COLO829 (cell line): ENCODE results near the gene HSCB.
"Not testable (repeated sequence)": the region's sequence is repeated elsewhere in the genome, so short reads cannot be mapped to it uniquely, and the experiment has no call there.

Source experiments
- DNase-seq: peaks from one replicate; pipeline ENCODE4 v3.0.0; 2012; ENCODE audit warnings: low spot score

The HSCB gene

DNA sequence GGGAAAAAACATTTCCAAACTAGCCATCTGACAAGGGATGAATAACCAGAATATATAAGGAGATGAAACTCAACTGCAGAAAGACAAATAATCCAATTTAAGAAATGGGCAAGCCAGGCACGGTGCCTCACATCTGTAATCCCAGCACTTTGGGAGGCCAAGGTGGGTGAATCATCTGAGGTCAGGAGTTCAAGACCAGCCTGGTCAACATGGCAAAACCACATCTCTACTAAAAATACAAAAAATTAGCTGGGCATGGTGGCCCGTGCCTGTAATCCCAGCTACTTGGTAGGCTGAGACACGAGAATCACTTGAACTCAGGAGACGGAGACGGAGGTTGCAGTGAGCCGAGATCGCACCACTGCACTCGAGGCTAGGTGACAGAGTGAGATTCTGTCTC is 3.0 kb upstream of the HSCB start:
- DNase-seq = not testable (repeated sequence)

GRCh38 chr22:28741200-28741784 is 547 bp upstream of the HSCB start:
- no peak for DNase-seq

DNA sequence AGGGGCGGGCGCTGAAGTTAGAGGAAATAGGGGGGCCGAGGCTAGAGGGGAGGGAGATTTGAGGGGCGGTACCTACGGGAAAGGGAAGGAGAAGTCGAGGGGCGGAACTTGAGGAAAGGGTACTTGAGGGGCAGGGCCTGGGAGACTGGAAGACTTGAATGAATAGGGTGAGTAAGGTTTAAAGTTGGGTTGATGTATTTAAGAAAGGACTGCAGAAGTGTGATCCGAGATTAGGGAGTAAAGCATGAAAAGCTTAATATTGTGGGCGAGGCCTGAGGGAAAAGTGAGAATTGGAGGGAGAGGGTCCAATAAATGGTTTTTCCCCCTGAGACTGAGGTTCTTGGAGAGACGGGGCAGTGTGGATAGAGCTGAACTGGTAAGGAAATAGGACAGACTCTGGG is 723 bp downstream of the HSCB start:
- DNase-seq = peak; percentile 82

DNA sequence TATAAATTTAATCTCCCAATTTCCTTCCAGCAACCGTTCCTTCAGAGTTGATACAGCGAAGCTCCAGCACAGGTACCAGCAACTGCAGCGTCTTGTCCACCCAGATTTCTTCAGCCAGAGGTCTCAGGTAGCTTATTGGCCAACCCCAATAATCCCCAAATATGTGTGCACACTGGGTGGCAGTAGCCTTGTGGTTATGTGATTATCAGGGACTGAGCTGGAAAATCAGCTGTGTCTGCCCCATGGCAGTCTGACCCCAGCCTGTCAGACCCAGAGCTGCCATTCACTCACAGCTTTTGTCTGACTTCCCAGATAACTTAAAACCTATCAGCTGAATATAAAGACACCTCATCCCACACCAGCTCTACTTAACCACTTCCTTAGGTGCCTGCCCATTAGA is 2.0 kb downstream of the HSCB start:
- no peak for DNase-seq

DNA sequence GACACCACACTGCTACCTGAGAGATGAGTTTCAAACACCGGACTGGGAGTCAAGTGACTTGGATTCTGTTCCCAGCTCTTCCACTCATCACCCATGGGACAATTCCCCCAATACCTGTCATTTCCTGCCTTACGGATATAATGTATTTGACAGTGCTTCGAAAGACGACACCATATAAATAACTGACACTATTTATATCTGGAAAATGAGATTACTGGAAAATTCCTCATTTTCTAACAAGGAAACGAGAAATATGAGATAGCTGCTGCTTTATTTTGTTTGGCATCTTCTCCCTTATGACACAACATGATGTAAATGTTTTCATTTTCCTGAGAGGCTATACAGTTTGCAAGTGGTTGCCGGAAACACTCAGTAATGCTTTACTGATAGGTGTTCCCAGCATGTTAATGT is 8.6 kb downstream of the HSCB start:
- DNase-seq = no peak

- not testable (repeated sequence) for DNase-seq
Measured at GRCh38 chr22:28754512-28754911, 12.7 kb downstream of the HSCB start.

DNA sequence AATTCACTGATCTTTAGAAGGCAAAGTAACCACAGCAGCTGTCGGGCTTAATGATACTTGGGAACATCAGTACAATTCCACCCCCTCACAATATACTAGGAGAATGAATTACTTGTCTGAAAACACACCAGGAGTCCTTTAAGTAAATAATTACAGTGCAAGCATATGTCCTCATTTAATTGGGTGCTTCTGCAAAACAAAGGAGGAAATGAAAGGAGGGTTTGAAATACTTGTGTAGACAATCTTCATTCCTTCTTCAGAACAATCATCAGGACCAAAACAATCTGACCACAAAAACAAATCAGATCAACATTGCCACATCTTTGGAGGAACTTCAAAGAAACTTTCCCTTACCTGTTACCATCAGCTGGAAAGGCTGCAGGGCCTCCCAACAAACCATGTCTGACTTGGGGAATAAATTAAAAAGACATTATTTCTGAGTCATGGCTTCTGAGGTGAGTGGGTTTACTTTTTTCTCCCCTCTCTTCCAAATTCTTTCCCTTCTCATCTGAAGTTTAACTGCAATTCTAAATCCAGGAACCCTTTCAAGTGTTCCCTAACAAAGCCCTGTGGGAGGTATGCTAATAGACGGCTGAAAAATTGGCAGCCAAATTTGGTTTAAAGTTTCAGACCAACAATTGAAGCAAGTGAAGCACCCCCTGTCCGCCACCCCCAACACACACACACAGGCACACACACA is 18.2 kb downstream of the HSCB start:
- no peak for DNase-seq

DNA sequence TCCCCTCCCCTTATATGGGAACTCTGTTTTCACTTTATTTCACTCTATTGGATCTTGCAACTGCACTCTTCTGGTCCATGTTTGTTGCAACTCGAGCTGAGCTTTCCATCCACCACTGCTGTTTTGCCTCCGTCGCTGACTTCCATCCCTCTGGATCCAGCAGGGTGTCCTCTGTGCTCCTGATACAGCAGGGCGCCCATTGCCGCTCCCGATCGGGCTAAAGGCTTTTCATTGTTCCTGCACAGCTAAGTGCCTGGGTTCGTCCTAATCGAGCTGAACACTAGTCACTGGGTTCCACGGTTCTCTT is 19.6 kb downstream of the HSCB start:
- no peak for DNase-seq

GRCh38 chr22:28762000-28762399 is 20.2 kb downstream of the HSCB start:
- DNase-seq = not testable (repeated sequence)

GRCh38 chr22:28766628-28767027 is 24.8 kb downstream of the HSCB start:
- DNase-seq = no peak

GRCh38 chr22:28768701-28769393 is 27.0 kb downstream of the HSCB start:
- DNase-seq = no peak

- no peak for DNase-seq
Measured at GRCh38 chr22:28769394-28770085, 27.7 kb downstream of the HSCB start.

DNA sequence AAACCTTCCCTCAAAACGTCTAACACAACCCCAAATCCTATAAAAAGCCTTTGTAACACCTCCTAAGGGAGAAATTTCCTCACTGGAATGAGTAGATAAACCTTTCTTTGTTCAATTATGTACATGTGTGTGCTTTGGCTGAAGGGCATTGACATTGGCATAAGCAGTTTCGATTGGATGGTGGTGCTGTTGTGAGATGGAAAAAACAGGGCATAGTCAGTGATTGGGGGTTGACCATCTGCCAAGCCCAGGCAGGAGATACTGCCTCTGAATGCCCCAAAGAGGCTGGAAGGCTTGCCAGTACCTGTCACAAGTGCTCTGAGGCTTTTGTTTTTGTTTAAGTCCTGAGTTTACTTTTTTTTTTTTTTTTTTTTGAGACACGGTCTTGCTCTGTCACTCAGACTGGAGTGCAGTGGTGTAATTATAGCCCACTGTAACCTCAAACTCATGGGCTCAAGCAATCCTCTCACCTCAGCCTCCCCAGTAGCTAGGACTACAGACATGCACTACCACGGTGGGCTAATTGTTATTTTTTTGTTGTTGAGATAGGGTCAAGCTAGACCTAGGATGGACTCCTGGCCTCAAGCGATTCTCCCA is 29.5 kb downstream of the HSCB start:
- peak; percentile 72 for DNase-seq

DNA sequence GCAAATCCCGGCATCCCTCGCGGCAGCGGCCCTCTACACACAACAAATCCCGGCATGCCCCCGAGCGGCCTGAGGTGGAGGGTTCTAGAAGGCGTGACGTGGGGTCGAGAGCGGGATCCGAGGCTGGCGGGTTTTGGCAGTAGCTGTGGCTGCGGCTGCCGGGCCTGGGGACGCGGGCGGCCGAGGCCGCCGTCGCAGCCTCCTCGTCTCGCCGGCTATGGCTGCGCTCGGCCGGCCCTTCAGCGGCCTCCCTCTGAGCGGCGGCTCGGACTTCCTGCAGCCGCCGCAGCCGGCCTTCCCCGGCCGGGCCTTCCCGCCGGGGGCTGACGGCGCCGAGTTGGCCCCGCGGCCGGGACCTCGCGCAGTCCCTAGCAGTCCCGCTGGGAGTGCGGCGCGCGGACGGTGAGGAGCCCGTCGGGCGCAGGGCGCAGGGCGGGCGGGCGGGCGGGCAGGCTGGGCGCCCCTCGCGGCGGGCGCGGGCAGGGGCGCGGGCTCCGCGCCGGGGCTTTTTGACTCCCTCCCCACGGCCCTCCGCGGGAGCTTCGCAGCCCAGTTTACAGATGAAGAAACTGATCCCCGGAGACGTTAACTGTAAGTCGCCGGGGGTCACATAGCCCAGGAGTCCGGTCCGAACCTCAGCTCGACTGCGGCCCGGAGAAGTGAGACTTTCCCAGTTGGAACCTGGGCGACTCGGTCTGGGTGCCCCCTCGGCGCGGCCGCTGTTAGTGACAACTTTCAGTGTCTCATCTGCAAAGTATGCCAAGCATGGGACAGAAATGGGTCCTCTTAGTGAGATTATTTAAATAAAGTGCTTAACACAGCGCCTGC is 31.0 kb downstream of the HSCB start, which contains the start of gene CCDC117:
TSS of gene CCDC117 (plus strand) at position 63 of the 828 bp plus-strand sequence. CDS start at position 218, 155 bp downstream.
- DNase-seq = peak; percentile 96

- DNase-seq = no peak
Measured at GRCh38 chr22:28773461-28773867, 31.6 kb downstream of the HSCB start.

GRCh38 chr22:28774378-28774777 is 32.5 kb downstream of the HSCB start:
- DNase-seq = no peak

GRCh38 chr22:28779833-28780232 is 38.0 kb downstream of the HSCB start:
- DNase-seq = no peak

- no peak for DNase-seq
Measured at GRCh38 chr22:28780296-28780695, 38.5 kb downstream of the HSCB start.

DNA sequence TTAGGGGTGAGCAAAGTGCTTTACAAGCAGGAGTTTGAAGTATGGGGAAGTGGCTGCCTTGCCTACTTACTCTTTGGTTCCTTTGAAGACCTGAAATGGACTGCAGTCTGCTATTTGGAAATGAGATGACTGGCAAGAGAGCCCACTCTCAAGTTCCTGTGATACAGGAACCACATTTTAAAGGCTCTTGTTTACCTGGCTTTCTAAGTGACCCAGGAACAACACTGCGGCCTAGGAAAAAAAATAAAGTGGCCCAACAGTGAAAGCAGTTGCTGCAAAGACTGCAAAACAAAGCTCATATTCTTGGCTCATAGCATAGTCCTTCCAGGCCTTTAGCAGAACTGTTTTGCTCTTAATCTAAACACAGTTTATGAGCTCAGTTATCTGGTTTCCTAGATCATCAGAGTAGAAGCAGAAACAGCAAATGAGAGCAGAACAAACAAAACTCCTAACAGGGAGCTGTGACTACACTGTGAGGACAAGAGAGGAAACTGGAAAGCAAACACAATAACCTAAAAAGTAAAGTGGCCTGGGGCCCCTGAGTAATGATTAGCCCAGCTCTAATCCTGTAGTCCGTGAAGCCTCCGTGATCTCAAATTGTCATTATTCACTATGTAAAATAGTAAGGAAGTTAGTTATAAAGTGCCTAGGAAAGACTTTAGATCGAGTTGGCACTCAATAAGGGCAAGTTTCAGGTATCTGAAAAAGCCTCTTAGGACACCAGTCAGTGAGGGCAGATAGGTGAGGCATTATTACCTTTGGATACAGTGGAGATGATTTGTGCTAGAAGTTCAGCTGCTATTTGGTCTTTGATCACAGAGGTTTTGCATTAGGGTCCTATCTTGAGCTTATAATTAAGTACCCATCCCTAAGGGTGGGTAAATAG is 42.2 kb downstream of the HSCB start:
- no peak for DNase-seq

DNA sequence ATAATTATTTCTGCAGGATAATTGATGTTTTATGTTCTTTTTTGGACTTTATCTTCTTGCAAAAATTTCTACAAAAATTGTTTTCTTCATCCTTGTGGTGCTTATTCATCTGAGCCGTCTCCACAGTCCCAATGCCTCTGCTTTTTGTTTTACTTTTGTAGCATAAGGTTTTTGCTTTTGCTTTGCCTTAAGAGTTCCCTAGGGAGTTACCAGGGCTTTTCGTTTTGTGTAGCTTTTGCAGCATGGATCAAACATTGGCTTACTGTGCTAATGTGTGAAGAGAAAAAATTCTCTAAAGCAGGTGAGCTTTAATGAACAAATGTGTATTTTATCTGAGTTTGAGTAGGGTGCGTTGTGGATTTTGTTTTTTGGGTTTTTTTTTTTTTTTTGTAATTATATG is 46.8 kb downstream of the HSCB start:
- no peak for DNase-seq

GRCh38 chr22:28791124-28791523 is 49.3 kb downstream of the HSCB start:
- DNase-seq = no peak
